ENCODE measurements around the gene ELK3. TPM values are rescaled to one million over a fixed set of nuclear protein-coding genes. Genes with fewer than 3 reads are reported as not detected.

ELK3 gene
- total RNA-seq, 1 experiment from 2014 or later = 0.45 TPM

GRCh38 chr12:96198965-96199364, 4.8 kb downstream of the ELK3 start:
- Histone ChIP-seq H3K27me3 (replicated peaks; ENCODE audit: control insufficient read depth, insufficient read depth, low read length) (peaks cover 2% of the 10 kb centered on the region; the same call in 1 of the 2 replicates), H3K36me3 (ENCODE audit: control insufficient read depth, insufficient read depth, low read length) (no peaks in the 10 kb centered on the region), H3K9me3 (no peaks in the 10 kb centered on the region), H3K4me1 (no peaks in the 10 kb centered on the region; the same call in 1 of the 2 replicates), H3K4me3 (ENCODE audit: low read depth, low read length) (no peak overlapping the region)
- intact Hi-C loops (cut with micrococcal nuclease; ENCODE audit: unreplicated experiment) = no loop called here
- Mint-ChIP-seq H3K9me3 (ENCODE audit: unreplicated experiment) (no peaks in the 10 kb centered on the region), H3K4me3 (ENCODE audit: unreplicated experiment) (no peak overlapping the region), H3K27me3 (ENCODE audit: insufficient read depth, unreplicated experiment) (peaks cover 18% of the 10 kb centered on the region), H3K4me1 (ENCODE audit: low read depth, unreplicated experiment) (peaks cover 6% of the 10 kb centered on the region), H3K36me3 (ENCODE audit: insufficient read depth, unreplicated experiment) (peaks cover 12% of the 10 kb centered on the region), H3K27ac (ENCODE audit: unreplicated experiment) (no peak overlapping the region)
- ChIA-PET POLR2A (no interaction called here), CTCF (no interaction called here)
- no peak for TF ChIP-seq CTCF (IDR thresholded peaks at IDR 0.05; ENCODE audit: insufficient read depth in 1 of 2, low read depth in 1 of 2, low read length in 1 of 2, severe bottlenecking in 1 of 2, unreplicated experiment in 1 of 2)
- DNase-seq = no peak
- no TSS peak for BruUV-seq (replicated peaks)

GRCh38 chr12:96199464-96199863, 5.3 kb downstream of the ELK3 start:
- DNase-seq = no peak
- Mint-ChIP-seq H3K27ac (ENCODE audit: unreplicated experiment) (no peak overlapping the region), H3K9me3 (ENCODE audit: unreplicated experiment) (no peaks in the 10 kb centered on the region), H3K36me3 (ENCODE audit: insufficient read depth, unreplicated experiment) (peaks cover 7% of the 10 kb centered on the region), H3K4me1 (ENCODE audit: low read depth, unreplicated experiment) (peaks cover 2% of the 10 kb centered on the region), H3K27me3 (ENCODE audit: insufficient read depth, unreplicated experiment) (peaks cover 16% of the 10 kb centered on the region), H3K4me3 (ENCODE audit: unreplicated experiment) (no peak overlapping the region)
- Histone ChIP-seq H3K27me3 (replicated peaks; ENCODE audit: control insufficient read depth, insufficient read depth, low read length) (peaks cover 2% of the 10 kb centered on the region; the same call in 1 of the 2 replicates), H3K36me3 (ENCODE audit: control insufficient read depth, insufficient read depth, low read length) (no peaks in the 10 kb centered on the region), H3K4me3 (ENCODE audit: low read depth, low read length) (no peak overlapping the region), H3K4me1 (no peaks in the 10 kb centered on the region; the same call in 1 of the 2 replicates), H3K9me3 (no peaks in the 10 kb centered on the region)
- POLR2A ChIA-PET = no interaction called here
- no TSS peak for BruUV-seq (replicated peaks)
- intact Hi-C loops (cut with micrococcal nuclease; ENCODE audit: unreplicated experiment) = no loop called here
- CTCF ChIA-PET = no interaction called here
- no peak for TF ChIP-seq CTCF (IDR thresholded peaks at IDR 0.05; ENCODE audit: insufficient read depth in 1 of 2, low read depth in 1 of 2, low read length in 1 of 2, severe bottlenecking in 1 of 2, unreplicated experiment in 1 of 2)

- TF ChIP-seq CTCF (IDR thresholded peaks at IDR 0.05; ENCODE audit: insufficient read depth in 1 of 2, low read depth in 1 of 2, low read length in 1 of 2, severe bottlenecking in 1 of 2, unreplicated experiment in 1 of 2) = no peak
- Mint-ChIP-seq H3K27ac (ENCODE audit: unreplicated experiment) (no peak overlapping the region), H3K4me3 (ENCODE audit: unreplicated experiment) (no peak overlapping the region), H3K4me1 (ENCODE audit: low read depth, unreplicated experiment) (no peaks in the 10 kb centered on the region), H3K9me3 (ENCODE audit: unreplicated experiment) (no peaks in the 10 kb centered on the region), H3K27me3 (ENCODE audit: insufficient read depth, unreplicated experiment) (peaks cover 16% of the 10 kb centered on the region), H3K36me3 (ENCODE audit: insufficient read depth, unreplicated experiment) (no peaks in the 10 kb centered on the region)
- Histone ChIP-seq H3K4me3 (ENCODE audit: low read depth, low read length) (no peak overlapping the region), H3K9me3 (no peaks in the 10 kb centered on the region), H3K36me3 (ENCODE audit: control insufficient read depth, insufficient read depth, low read length) (no peaks in the 10 kb centered on the region), H3K27me3 (replicated peaks; ENCODE audit: control insufficient read depth, insufficient read depth, low read length) (no peaks in the 10 kb centered on the region), H3K4me1 (no peaks in the 10 kb centered on the region)
- no TSS peak for BruUV-seq (replicated peaks)
- intact Hi-C loops (cut with micrococcal nuclease; ENCODE audit: unreplicated experiment) = no loop called here
- DNase-seq = no peak
- ChIA-PET CTCF (no interaction called here), POLR2A (no interaction called here)
These were observed 7.4 kb downstream of the ELK3 start for GRCh38 chr12:96201272-96202227.

Measured in Caco-2 (cell line).